Kidney tubule cell (primary cell): Measurements from ENCODE around the gene SEMA5B.

Experiments used
- DNase-seq: peaks from one replicate; pipeline ENCODE4 v3.0.0-alpha.2; 2018; ENCODE audit warnings: low spot score

SEMA5B gene

GRCh38 chr3:122890720-122891220 is 136.8 kb downstream of the SEMA5B start:
- DNase-seq, result no peak

- peak; percentile 3 for DNase-seq
Observed at GRCh38 chr3:122890077-122890719, 137.4 kb downstream of the SEMA5B start.

- no peak for DNase-seq
Observed at GRCh38 chr3:122886946-122887345, 140.6 kb downstream of the SEMA5B start.

GRCh38 chr3:122886251-122886650 is 141.3 kb downstream of the SEMA5B start:
- DNase-seq, result no peak

- no peak for DNase-seq
Observed at GRCh38 chr3:122882361-122882947, 145.1 kb downstream of the SEMA5B start.

GRCh38 chr3:122880624-122881023 is 146.9 kb downstream of the SEMA5B start:
- DNase-seq, result no peak

- DNase-seq, result no peak
Observed at GRCh38 chr3:122880173-122880572, 147.4 kb downstream of the SEMA5B start.

- no peak for DNase-seq
Observed at GRCh38 chr3:122875547-122876127, 151.9 kb downstream of the SEMA5B start.

GRCh38 chr3:122873741-122874515 is 153.6 kb downstream of the SEMA5B start:
- no peak for DNase-seq

- DNase-seq, result no peak
Observed at GRCh38 chr3:122868322-122868721, 159.2 kb downstream of the SEMA5B start.

GRCh38 chr3:122864498-122864897 is 163.1 kb downstream of the SEMA5B start:
- no peak for DNase-seq

GRCh38 chr3:122862381-122862780 is 165.2 kb downstream of the SEMA5B start:
- DNase-seq, result no peak
